Esophagus squamous epithelium (tissue), 4 donors: Measurements from ENCODE around the gene DDAH1.

Experiments used
- POLR2A ChIP-seq, 4 donors: fragments of 450-650 bp; IDR thresholded peaks; one replicate each; pipeline ENCODE4 v1.6.1; 2017; ENCODE audit warnings: antibody characterized with exemption in 4 of 4, mild to moderate bottlenecking in 4 of 4, moderate library complexity in 3 of 4
- TF ChIP-seq, protein P1 (sequence below), 6 experiments: fragments of 450-650 bp in 4 of 6; fragments of 200-600 bp in 2 of 6; sonication (generic) in 2 of 6; IDR thresholded peaks; one replicate each; pipeline ENCODE4 v1.5.1; 2016 to 2019; ENCODE audit warnings: antibody characterized with exemption in 6 of 6, mild to moderate bottlenecking in 4 of 6, moderate library complexity in 4 of 6

DNA sequence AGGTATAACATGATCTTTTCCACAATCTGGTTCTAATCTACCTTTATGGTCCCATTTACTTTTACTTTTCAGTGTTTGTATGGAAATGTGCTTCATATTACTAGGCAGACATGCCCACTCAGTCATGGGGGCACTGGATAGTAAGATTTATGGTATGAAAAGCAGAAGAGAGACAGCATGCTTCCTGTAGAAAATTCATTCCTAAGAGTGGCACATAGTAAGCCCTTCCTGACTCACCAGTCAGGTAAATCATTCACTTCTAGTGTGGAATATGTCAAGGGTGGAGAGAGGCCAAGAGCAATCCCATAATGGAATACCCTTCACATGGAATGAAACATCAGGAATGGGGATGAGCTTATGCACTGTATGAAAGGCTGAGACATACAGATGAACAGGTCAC lies 139.0 kb downstream of the DDAH1 start:
- TF ChIP-seq, protein P1, sequence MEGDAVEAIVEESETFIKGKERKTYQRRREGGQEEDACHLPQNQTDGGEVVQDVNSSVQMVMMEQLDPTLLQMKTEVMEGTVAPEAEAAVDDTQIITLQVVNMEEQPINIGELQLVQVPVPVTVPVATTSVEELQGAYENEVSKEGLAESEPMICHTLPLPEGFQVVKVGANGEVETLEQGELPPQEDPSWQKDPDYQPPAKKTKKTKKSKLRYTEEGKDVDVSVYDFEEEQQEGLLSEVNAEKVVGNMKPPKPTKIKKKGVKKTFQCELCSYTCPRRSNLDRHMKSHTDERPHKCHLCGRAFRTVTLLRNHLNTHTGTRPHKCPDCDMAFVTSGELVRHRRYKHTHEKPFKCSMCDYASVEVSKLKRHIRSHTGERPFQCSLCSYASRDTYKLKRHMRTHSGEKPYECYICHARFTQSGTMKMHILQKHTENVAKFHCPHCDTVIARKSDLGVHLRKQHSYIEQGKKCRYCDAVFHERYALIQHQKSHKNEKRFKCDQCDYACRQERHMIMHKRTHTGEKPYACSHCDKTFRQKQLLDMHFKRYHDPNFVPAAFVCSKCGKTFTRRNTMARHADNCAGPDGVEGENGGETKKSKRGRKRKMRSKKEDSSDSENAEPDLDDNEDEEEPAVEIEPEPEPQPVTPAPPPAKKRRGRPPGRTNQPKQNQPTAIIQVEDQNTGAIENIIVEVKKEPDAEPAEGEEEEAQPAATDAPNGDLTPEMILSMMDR (IDR thresholded peaks at IDR 0.05) = no peak
- no peak for TF ChIP-seq POLR2A (IDR thresholded peaks at IDR 0.05)
